Activated naive CD4-positive, alpha-beta T cell treated with anti-CD3 and anti-CD28 coated beads, Interleukin-2, amount 10 ng/mL, durations not matched to agents 7 days and 5 days (primary cell): ENCODE measurements around the gene RAPGEF4.
"Not testable (repeated sequence)": the region's sequence is repeated elsewhere in the genome, so short reads cannot be mapped to it uniquely, and the experiment has no call there.

Experiments used
- CTCF ChIA-PET: fragments of 350-600 bp; sonication (Branson Sonifier 250); formaldehyde crosslinking; loops from one replicate; lab custom pipeline; 2021; ENCODE audit warnings: antibody characterized with exemption; lab: Charles Lee
- DNase-seq: peaks from one replicate; pipeline ENCODE4 v3.0.0-alpha.2; 2020
- H3K27ac Mint-ChIP-seq: one replicate; pipeline ENCODE4 v1.8.0; 2021; ENCODE audit warnings: mild to moderate bottlenecking, moderate library complexity, mixed read lengths
- H3K27me3 Mint-ChIP-seq: one replicate; pipeline ENCODE4 v1.8.0; 2021; ENCODE audit warnings: mild to moderate bottlenecking, mixed read lengths
- H3K36me3 Mint-ChIP-seq: one replicate; pipeline ENCODE4 v1.8.0; 2021; ENCODE audit warnings: mixed read lengths
- H3K4me1 Mint-ChIP-seq: one replicate; pipeline ENCODE4 v1.8.0; 2021; ENCODE audit warnings: mixed read lengths
- H3K4me3 Mint-ChIP-seq: one replicate; pipeline ENCODE4 v1.8.0; 2021; ENCODE audit warnings: mild to moderate bottlenecking, moderate library complexity, mixed read lengths
- H3K9me3 Mint-ChIP-seq: one replicate; pipeline ENCODE4 v1.8.0; 2021; ENCODE audit warnings: mixed read lengths

Gene RAPGEF4

DNA sequence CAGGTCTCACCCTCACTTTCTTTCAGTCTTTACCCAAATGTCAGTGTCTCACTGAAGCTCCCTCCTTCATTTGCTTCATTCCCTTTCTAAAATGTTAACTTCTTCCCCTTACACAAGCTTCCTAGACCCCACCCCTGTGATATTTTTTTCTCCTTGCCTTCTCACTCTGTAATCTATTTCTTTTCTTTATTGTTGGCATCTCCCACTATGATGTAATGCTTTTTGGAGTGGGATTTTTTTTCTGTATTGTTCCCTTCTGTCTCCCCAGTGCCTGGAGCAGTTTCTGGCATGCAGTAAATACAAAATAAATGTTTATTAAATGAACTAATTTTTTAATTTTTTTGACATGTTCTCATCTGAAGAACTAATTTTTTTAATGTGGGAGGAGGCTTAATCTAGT is 284.1 kb downstream of the RAPGEF4 start:
- Mint-ChIP-seq H3K27me3 (peaks cover 7% of the 10 kb centered on the region), H3K9me3 (no peaks in the 10 kb centered on the region), H3K4me3 (no peak overlapping the region), H3K27ac (no peak overlapping the region), H3K36me3 (no peaks in the 10 kb centered on the region), H3K4me1 (no peaks in the 10 kb centered on the region)
- no peak for DNase-seq
- CTCF ChIA-PET: interaction anchor here (1.2 to 2.1 kb wide), 2 partner anchors 10 to 47 kb away, joined by 3 to 5 read pairs; no protein-coding TSS in a partner anchor

GRCh38 chr2:173021939-173022371 is 286.3 kb downstream of the RAPGEF4 start:
- no peaks in the 10 kb centered on the region for H3K36me3 Mint-ChIP-seq
- CTCF ChIA-PET: no interaction called here
- H3K27ac Mint-ChIP-seq: no peak overlapping the region
- DNase-seq: no peak
- H3K4me3 Mint-ChIP-seq: no peak overlapping the region
- no peaks in the 10 kb centered on the region for H3K4me1 Mint-ChIP-seq
- H3K9me3 Mint-ChIP-seq: no peaks in the 10 kb centered on the region
- peaks cover 3% of the 10 kb centered on the region for H3K27me3 Mint-ChIP-seq

- no peaks in the 10 kb centered on the region for H3K4me1 Mint-ChIP-seq
- no peak overlapping the region for H3K27ac Mint-ChIP-seq
- H3K9me3 Mint-ChIP-seq: no peaks in the 10 kb centered on the region
- DNase-seq: no peak
- H3K27me3 Mint-ChIP-seq: no peaks in the 10 kb centered on the region
- no peak overlapping the region for H3K4me3 Mint-ChIP-seq
- H3K36me3 Mint-ChIP-seq: no peaks in the 10 kb centered on the region
- CTCF ChIA-PET: no interaction called here
These were observed 288.1 kb downstream of the RAPGEF4 start for GRCh38 chr2:173023718-173024117.

- H3K4me3 Mint-ChIP-seq: no peak overlapping the region
- H3K9me3 Mint-ChIP-seq: no peaks in the 10 kb centered on the region
- no peak overlapping the region for H3K27ac Mint-ChIP-seq
- no peaks in the 10 kb centered on the region for H3K4me1 Mint-ChIP-seq
- no peak for DNase-seq
- CTCF ChIA-PET: interaction anchor here (0.7 to 8.9 kb wide), 16 partner anchors 9 to 423 kb away, joined by 3 to 173 read pairs (median 4); no protein-coding TSS in a partner anchor
- no peaks in the 10 kb centered on the region for H3K27me3 Mint-ChIP-seq
- H3K36me3 Mint-ChIP-seq: no peaks in the 10 kb centered on the region
These were observed 290.8 kb downstream of the RAPGEF4 start for GRCh38 chr2:173026479-173026878.

- Mint-ChIP-seq H3K9me3 (no peaks in the 10 kb centered on the region), H3K36me3 (no peaks in the 10 kb centered on the region), H3K4me3 (no peak overlapping the region), H3K27ac (no peak overlapping the region), H3K27me3 (peaks cover 5% of the 10 kb centered on the region), H3K4me1 (no peaks in the 10 kb centered on the region)
- CTCF ChIA-PET: interaction anchor here (0.6 to 8.9 kb wide), 31 partner anchors 9 to 1052 kb away, joined by 3 to 173 read pairs (median 3); no protein-coding TSS in a partner anchor
- peak; percentile 86 for DNase-seq
These were observed 291.8 kb downstream of the RAPGEF4 start for GRCh38 chr2:173027181-173028128.

DNA sequence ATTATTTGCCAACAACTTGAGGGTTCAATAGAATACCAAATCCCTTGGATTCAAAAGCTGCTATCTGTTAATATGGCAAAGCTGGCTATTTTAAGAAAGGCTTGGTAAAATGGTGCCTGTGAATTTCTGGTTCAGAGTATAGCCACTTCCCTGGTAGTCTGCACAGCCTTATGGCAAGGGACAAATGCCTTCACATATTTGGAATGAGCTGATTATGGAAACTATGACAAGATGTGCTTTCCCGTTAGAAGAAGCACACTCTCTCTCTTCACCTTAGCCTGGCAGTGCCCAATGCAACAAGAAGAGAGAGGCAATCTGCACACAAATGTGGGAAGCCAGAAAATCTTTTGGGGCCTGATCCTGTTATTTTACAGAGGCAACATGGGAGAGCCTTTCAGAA is 292.5 kb downstream of the RAPGEF4 start:
- Mint-ChIP-seq H3K36me3 (no peaks in the 10 kb centered on the region), H3K4me3 (no peak overlapping the region), H3K27ac (no peak overlapping the region), H3K27me3 (peaks cover 5% of the 10 kb centered on the region), H3K4me1 (no peaks in the 10 kb centered on the region), H3K9me3 (no peaks in the 10 kb centered on the region)
- no peak for DNase-seq
- CTCF ChIA-PET: interaction anchor here (0.6 to 8.9 kb wide), 27 partner anchors 8 to 1051 kb away, joined by 3 to 173 read pairs (median 3); no protein-coding TSS in a partner anchor

DNA sequence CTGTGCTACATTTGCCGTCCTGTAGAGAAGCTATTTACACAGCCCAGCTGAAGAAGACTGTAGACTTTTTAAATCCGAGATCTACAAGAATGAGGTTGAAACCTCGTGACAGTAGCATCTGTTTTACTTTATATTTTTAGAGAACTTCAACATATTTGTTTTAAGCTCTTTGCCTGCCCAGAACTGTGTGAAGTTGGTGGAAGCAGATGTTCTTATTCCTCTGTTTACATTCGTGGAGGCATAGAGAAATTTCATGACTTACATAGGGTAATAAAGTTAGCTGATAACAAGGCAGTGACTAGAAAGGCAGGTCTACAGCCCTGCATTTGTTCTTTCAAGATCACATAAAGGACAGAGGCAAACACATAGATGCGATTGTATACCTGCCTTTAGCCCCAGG is 293.0 kb downstream of the RAPGEF4 start:
- H3K4me3 Mint-ChIP-seq: no peak overlapping the region
- no peak for DNase-seq
- no peak overlapping the region for H3K27ac Mint-ChIP-seq
- peaks cover 5% of the 10 kb centered on the region for H3K27me3 Mint-ChIP-seq
- no peaks in the 10 kb centered on the region for H3K36me3 Mint-ChIP-seq
- CTCF ChIA-PET: interaction anchor here (1.2 to 8.9 kb wide), 9 partner anchors 8 to 374 kb away, joined by 3 to 173 read pairs (median 8); no protein-coding TSS in a partner anchor
- H3K9me3 Mint-ChIP-seq: no peaks in the 10 kb centered on the region
- H3K4me1 Mint-ChIP-seq: no peaks in the 10 kb centered on the region

DNA sequence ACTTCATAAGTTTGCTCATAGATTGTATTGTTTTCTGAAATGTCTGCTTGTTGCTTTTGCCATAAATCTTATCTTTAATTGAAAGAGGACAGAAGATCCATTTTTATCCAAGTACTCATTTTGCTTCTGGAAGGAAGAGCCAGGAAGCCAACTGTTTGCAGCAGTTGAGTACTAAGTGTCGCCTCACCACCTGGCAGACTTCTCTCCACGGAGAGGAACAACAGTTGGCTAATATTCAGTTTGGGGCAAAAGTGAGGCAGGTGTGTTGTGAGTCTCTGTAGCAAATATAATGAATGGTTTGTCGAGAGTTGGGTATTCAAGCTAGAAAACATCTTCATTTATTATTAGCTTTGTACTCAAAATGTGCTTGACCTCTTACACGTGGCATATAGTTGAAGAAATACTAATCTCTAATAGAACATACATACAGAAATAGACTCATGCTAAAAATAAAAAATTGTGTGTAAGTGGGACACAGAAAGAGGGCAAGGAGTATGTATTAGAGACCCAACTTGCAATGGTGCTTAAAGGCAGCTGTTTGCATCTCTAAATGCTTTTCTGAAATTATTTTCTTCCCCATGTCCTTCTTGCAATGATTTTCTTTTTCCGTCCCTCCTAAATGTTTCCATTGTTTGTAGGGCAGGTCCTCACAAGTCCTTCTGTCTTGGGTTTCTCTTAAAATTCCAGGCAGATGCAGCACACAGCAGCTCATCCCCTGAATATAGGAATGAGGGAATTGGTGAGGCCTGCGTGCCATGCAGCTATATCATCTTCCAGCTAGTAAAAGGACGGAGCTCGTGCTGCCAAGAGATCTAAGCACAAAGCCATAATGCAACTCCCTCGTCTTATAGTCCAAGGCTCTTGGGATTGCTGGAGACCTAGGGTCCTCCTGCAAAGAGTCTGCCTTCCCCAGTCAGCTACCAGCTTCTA is 295.2 kb downstream of the RAPGEF4 start:
- DNase-seq: no peak
- no peaks in the 10 kb centered on the region for H3K9me3 Mint-ChIP-seq
- CTCF ChIA-PET: interaction anchor here (8.9 kb wide), 1 partner anchor 180 kb away, joined by 173 read pairs; no protein-coding TSS in a partner anchor
- no peak overlapping the region for H3K4me3 Mint-ChIP-seq
- no peak overlapping the region for H3K27ac Mint-ChIP-seq
- H3K27me3 Mint-ChIP-seq: peaks cover 5% of the 10 kb centered on the region
- no peaks in the 10 kb centered on the region for H3K4me1 Mint-ChIP-seq
- no peaks in the 10 kb centered on the region for H3K36me3 Mint-ChIP-seq

GRCh38 chr2:173032032-173032431 is 296.4 kb downstream of the RAPGEF4 start:
- Mint-ChIP-seq H3K4me1 (no peaks in the 10 kb centered on the region), H3K4me3 (no peak overlapping the region), H3K9me3 (no peaks in the 10 kb centered on the region), H3K36me3 (no peaks in the 10 kb centered on the region), H3K27ac (no peak overlapping the region), H3K27me3 (peaks cover 5% of the 10 kb centered on the region)
- CTCF ChIA-PET: interaction anchor here (1.0 to 8.9 kb wide), 2 partner anchors 17 to 178 kb away, joined by 3 to 173 read pairs; no protein-coding TSS in a partner anchor
- DNase-seq: no peak

DNA sequence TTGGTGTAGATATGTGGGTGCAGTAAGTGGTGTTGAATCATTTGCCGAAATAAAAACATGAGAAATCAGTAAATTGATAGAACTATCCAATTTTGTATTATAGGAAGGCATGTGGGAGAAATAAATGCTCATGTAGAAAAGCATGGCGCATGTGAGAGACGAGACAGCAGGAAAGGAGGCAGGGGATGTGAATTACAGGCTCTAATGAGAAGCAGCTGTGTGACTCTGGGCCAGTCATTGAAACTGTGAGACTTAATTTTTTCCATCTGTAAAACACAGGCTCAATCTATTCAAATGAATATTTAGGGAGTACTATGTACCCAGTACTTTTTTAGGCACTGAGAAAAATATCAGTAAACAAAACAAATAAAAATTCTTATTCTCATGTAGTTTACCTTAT is 297.4 kb downstream of the RAPGEF4 start:
- Mint-ChIP-seq H3K4me3 (no peak overlapping the region), H3K27ac (no peak overlapping the region), H3K27me3 (peaks cover 5% of the 10 kb centered on the region), H3K4me1 (no peaks in the 10 kb centered on the region), H3K36me3 (no peaks in the 10 kb centered on the region), H3K9me3 (no peaks in the 10 kb centered on the region)
- CTCF ChIA-PET: interaction anchor here (0.6 to 8.9 kb wide), 3 partner anchors 102 to 177 kb away, joined by 3 to 173 read pairs (median 3); no protein-coding TSS in a partner anchor
- DNase-seq: no peak

GRCh38 chr2:173034143-173034542 is 298.5 kb downstream of the RAPGEF4 start:
- H3K4me1 Mint-ChIP-seq: no peaks in the 10 kb centered on the region
- H3K27me3 Mint-ChIP-seq: peaks cover 5% of the 10 kb centered on the region
- no peak overlapping the region for H3K4me3 Mint-ChIP-seq
- CTCF ChIA-PET: no interaction called here
- no peak for DNase-seq
- H3K9me3 Mint-ChIP-seq: no peaks in the 10 kb centered on the region
- no peaks in the 10 kb centered on the region for H3K36me3 Mint-ChIP-seq
- no peak overlapping the region for H3K27ac Mint-ChIP-seq

- DNase-seq: no peak
- Mint-ChIP-seq H3K27ac (no peak overlapping the region), H3K27me3 (no peaks in the 10 kb centered on the region), H3K4me3 (no peak overlapping the region), H3K4me1 (no peaks in the 10 kb centered on the region), H3K9me3 (no peaks in the 10 kb centered on the region), H3K36me3 (no peaks in the 10 kb centered on the region)
- CTCF ChIA-PET: interaction anchor here (1.4 kb wide), 1 partner anchor 10 kb away, joined by 4 read pairs; no protein-coding TSS in a partner anchor
These were observed 301.8 kb downstream of the RAPGEF4 start for GRCh38 chr2:173037245-173038120.

GRCh38 chr2:173038257-173038656 is 302.6 kb downstream of the RAPGEF4 start:
- CTCF ChIA-PET, DNase-seq, H3K9me3 Mint-ChIP-seq, H3K27ac Mint-ChIP-seq, H3K4me3 Mint-ChIP-seq, H3K36me3 Mint-ChIP-seq, H3K4me1 Mint-ChIP-seq, H3K27me3 Mint-ChIP-seq: not testable (repeated sequence)
